GM12865 (cell line): ENCODE measurements around the gene HNRNPDL.
"Not testable (repeated sequence)": the region's sequence is repeated elsewhere in the genome, so short reads cannot be mapped to it uniquely, and the experiment has no call there.

Experiments
- DNase-seq: peaks from one replicate; pipeline ENCODE4 v3.0.0; 2010; ENCODE audit warnings: low read depth
- H3K4me3 ChIP-seq: 2 replicates; pipeline ENCODE4 v1.5.1; 2011; ENCODE audit warnings: mild to moderate bottlenecking, low read depth, low read length, control low read depth
- TF ChIP-seq, protein P1 (sequence below): IDR thresholded peaks from 2 replicates; pipeline ENCODE4 v1.5.1; 2011; ENCODE audit warnings: low read length, control low read depth, low read depth, inconsistent platforms; ENCODE audit not compliant: insufficient read depth; ENCODE audit errors: missing control alignments

Gene HNRNPDL

DNA sequence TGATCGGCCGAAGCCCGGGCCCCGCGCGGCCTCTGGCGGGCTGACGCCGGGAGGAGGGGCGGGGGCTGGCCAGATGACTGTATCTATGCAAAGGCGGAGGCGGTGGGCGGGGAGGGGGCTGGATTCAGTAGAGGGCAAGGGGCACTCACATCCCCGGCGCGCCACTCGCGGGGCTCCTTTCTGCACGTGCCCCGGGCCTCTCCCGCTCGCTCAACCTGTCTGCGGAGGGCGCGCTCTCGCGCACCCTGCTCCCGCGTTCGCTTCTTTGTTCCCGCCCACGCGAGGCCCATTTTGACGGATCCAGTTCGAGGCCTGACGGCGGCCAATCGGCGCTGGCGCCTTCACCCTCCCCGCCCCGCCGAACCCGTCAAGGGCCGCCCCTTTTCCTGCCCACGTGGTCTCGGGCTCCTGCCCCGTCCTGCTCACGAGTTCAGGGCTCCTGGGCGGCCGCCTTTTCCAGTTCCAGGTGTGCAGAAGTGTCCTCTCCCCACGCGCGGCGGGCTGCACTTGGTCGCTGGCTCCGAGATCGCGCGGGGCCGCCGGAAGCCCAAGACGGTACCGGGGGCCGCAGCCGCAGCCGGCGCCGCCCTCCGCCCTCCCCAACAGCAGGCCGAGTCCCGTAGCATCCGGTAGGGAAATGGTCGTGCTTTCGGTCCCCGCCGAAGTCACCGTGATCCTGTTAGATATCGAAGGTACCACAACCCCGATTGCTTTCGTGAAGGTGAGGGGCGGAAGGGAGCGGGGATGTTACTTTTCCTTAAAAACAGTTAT is at the start of gene HNRNPDL, which contains the start of gene ENOPH1:
Gene HNRNPDL, minus strand, starts transcription at position 270 of the 771 bp plus-strand sequence. CDS start 772 bp downstream, outside the sequence.
Gene ENOPH1, plus strand, starts transcription at position 398 of the 771 bp plus-strand sequence. Its CDS starts 240 bp downstream, at position 638.
- DNase-seq, result peak; percentile 98
- H3K4me3 ChIP-seq, result peak within 1 kb of the TSS; percentile 99
- TF ChIP-seq, protein P1, sequence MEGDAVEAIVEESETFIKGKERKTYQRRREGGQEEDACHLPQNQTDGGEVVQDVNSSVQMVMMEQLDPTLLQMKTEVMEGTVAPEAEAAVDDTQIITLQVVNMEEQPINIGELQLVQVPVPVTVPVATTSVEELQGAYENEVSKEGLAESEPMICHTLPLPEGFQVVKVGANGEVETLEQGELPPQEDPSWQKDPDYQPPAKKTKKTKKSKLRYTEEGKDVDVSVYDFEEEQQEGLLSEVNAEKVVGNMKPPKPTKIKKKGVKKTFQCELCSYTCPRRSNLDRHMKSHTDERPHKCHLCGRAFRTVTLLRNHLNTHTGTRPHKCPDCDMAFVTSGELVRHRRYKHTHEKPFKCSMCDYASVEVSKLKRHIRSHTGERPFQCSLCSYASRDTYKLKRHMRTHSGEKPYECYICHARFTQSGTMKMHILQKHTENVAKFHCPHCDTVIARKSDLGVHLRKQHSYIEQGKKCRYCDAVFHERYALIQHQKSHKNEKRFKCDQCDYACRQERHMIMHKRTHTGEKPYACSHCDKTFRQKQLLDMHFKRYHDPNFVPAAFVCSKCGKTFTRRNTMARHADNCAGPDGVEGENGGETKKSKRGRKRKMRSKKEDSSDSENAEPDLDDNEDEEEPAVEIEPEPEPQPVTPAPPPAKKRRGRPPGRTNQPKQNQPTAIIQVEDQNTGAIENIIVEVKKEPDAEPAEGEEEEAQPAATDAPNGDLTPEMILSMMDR, result no peak

DNA sequence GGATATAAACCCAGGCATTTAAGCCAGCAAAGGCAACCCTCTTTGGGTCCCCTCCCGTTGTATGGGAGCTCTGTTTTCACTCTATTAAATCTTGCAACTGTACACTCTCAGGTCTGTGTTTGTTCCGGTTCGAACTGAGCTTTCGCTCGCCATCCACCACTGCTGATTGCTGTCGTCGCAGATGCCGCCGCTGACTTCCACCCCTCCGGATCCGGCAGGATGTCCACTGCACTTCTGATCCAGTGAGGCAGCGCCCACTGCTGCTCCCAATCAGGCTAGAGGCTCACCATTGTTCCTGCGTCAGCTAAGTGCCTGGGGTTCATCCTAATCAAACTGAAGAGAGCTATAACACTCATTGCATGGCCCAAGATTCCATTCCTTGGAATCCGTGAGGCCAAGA is 49.3 kb upstream of the HNRNPDL start:
- no peak overlapping the region for H3K4me3 ChIP-seq
- no peak for DNase-seq
- TF ChIP-seq, protein P1, result no peak

DNA sequence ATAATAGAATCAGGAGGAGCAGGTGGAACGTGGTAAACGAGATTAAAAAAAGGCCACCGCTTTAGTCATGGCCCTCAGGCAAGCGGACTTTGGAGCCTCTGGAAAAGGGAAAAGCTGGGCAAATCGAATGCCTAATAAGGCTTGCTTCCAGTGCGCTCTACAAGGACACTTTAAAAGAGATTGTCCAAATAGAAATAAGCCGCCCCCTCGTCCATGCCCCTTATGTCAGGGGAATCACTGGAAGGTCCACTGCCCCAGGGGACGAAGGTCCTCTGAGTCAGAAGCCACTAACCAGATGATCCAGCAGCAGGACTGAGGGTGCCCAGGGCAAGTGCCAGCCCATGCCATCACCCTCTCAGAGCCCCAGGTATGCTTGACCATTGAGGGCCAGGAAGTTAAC is 47.2 kb upstream of the HNRNPDL start:
- not testable (repeated sequence) for DNase-seq

DNA sequence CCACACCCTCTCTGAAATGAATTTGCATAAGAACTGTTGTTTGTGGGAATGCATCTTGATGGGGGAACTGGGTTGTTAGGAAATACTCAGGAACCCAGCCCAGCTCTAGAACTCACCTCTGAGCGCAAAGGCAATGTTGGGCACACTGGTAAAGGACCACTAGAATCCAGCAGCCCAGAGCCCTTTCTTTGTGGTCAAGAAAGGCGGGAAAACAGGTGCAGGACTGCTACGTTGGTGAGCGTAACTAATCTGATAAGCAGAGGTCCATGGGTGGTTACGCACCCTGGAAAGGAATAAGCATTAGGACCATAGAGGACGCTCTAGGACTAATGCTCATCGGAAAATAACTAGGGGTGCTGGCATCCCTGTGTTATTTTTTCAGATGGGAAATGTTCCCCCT is 45.7 kb upstream of the HNRNPDL start:
- not testable (repeated sequence) for DNase-seq, H3K4me3 ChIP-seq

More for the DNA sequence above, 47.2 kb upstream of the HNRNPDL start:
- not testable (repeated sequence) for H3K4me3 ChIP-seq

DNA sequence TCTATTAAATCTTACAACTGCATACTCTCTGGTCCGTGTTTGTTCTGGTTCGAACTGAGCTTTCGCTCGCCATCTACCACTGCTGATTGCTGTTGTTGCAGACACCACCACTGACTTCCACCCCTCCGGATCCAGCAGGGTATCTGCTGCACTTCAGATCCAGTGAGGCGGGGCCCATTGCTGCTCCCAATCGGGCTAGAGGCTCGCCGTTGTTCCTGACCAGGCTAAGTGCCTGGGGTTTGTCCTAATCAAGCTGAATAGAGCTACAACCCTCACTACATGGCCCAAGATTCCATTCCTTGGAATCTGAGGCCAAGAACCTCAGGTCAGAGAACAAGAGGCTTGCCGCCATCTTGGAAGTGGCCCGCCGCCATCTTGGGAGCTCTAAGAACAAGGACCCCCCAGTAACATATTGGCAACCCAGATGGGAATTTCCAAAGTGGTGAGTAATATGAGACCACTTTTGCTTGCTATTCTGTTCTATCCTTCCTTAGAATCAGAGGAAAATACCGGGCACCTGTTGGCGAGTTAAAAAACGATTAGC is 43.4 kb upstream of the HNRNPDL start:
- no peak overlapping the region for H3K4me3 ChIP-seq
- DNase-seq, result no peak
- TF ChIP-seq, protein P1, result no peak

DNA sequence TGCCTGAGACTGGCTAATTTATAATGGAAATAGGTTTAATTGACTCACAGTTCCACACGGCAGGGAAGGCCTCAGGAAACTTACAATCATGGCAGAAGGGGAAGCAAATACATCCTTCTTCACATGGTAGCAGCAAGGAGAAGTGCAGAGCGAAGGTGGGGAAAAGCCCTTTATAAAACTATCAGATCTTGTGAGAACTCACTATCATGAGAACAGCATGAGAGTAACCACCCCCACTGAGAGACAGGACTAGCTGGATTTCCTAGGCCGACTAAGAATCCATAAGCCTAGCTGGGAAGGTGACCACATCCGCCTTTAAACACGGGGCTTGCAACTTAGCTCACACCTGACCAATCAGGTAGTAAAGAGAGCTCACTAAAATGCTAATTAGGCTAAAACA is 42.8 kb upstream of the HNRNPDL start:
- H3K4me3 ChIP-seq, DNase-seq: not testable (repeated sequence)

DNA sequence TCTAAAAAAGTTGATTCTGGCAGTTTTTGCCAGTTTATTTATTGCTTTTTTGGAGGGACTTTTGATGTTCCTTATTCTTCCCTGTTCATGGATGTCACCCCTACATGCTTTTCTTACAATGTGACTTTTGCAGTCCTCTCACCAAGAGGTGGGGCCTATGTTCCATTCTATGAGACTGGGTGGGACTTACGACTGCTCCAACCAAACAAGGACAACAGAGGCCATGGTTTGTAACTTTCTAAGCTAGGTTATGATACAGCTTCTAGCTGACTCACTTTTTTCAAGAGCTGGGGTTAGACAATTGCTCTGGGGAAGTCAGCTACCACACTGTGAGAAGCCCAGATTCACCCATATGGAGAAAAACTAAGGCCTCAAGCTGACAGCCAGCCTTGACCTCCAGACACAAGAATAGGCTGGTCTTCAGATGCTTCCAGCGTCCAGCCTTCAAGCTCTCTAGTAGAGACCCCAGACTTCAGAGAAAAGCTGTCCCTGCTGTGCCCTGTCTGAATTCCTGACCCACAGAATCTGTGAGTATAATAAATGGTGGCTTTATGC is 39.6 kb upstream of the HNRNPDL start:
- TF ChIP-seq, protein P1, result no peak
- no peak for DNase-seq

DNA sequence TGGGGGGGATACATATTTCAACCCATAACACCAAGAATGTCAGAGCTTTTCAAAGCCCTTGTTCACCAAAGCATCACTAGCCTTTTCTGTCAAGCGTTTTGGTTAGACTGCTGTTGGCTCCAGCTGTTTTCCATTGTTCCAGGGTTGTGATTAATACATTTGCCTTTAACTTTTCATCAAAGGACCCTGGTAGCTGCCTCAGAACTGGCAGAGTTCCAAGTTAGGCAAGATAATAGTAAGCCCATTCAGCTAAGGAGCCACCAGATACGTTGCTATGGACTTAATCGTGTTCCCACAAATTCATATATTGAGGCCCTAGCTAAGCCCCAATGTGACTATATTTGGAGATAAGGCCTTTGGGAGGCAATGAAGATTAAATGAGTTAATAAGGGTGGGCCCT is 37.2 kb upstream of the HNRNPDL start:
- DNase-seq, result no peak
- H3K4me3 ChIP-seq, result no peak overlapping the region
- TF ChIP-seq, protein P1, result no peak

More for the DNA sequence above, 39.6 kb upstream of the HNRNPDL start:
- no peak overlapping the region for H3K4me3 ChIP-seq
